ENCODE data around the gene LRG1.
A peak's percentile ranks its signal among the peaks of the same experiment; 100 is the strongest.
"Not testable (repeated sequence)": the region's sequence is repeated elsewhere in the genome, so short reads cannot be mapped to it uniquely, and the experiment has no call there.

Gene LRG1

GRCh38 chr19:4529924-4530522, 9.8 kb downstream of the LRG1 start:
- no peak for DNase-seq (ENCODE audit: low read depth)

- no peak for DNase-seq (ENCODE audit: low read depth)
These were observed 11.0 kb downstream of the LRG1 start for GRCh38 chr19:4528843-4529242.

GRCh38 chr19:4527377-4527776, 12.5 kb downstream of the LRG1 start:
- DNase-seq (ENCODE audit: low read depth): not testable (repeated sequence)

- DNase-seq (ENCODE audit: low read depth): no peak
These were observed 14.3 kb downstream of the LRG1 start for GRCh38 chr19:4525563-4526002.

GRCh38 chr19:4524808-4525562, 14.9 kb downstream of the LRG1 start:
- peak; percentile 58 for DNase-seq (ENCODE audit: low read depth)

GRCh38 chr19:4523306-4524110, 16.3 kb downstream of the LRG1 start:
- no peak for DNase-seq (ENCODE audit: low read depth)

GRCh38 chr19:4522291-4523002, 17.4 kb downstream of the LRG1 start:
- no peak for DNase-seq (ENCODE audit: low read depth)

- no peak for DNase-seq (ENCODE audit: low read depth)
These were observed 18.0 kb downstream of the LRG1 start for GRCh38 chr19:4521888-4522242.

GRCh38 chr19:4521170-4521887, 18.5 kb downstream of the LRG1 start:
- no peak for DNase-seq (ENCODE audit: low read depth)

GRCh38 chr19:4519521-4520277, 20.1 kb downstream of the LRG1 start:
- no peak for DNase-seq (ENCODE audit: low read depth)

- no peak for DNase-seq (ENCODE audit: low read depth)
These were observed 20.7 kb downstream of the LRG1 start for GRCh38 chr19:4519172-4519496.

- DNase-seq (ENCODE audit: low read depth): no peak
These were observed 21.3 kb downstream of the LRG1 start, which contains the start of gene PLIN4 for GRCh38 chr19:4518345-4519171. Gene PLIN4, minus strand, starts transcription at chr19:4518486. Its CDS starts 214 bp downstream, at chr19:4518272.

- DNase-seq (ENCODE audit: low read depth): no peak
These were observed 22.3 kb downstream of the LRG1 start for GRCh38 chr19:4517451-4518057.

GRCh38 chr19:4516939-4517300, 22.9 kb downstream of the LRG1 start:
- DNase-seq (ENCODE audit: low read depth): no peak

GRCh38 chr19:4516199-4516938, 23.5 kb downstream of the LRG1 start:
- no peak for DNase-seq (ENCODE audit: low read depth)

- no peak for DNase-seq (ENCODE audit: low read depth)
These were observed 24.1 kb downstream of the LRG1 start for GRCh38 chr19:4515732-4516131.

- DNase-seq (ENCODE audit: low read depth): no peak
These were observed 26.6 kb downstream of the LRG1 start for GRCh38 chr19:4513248-4513647.

- DNase-seq (ENCODE audit: low read depth): no peak
These were observed 27.8 kb downstream of the LRG1 start for GRCh38 chr19:4512070-4512469.

All from T follicular helper cell (primary cell).